Posterior vena cava (tissue), 2 donors: ENCODE data around the gene NR1D2. TPM values are rescaled to one million over a fixed set of nuclear protein-coding genes. Genes with fewer than 3 reads are reported as not detected.
"Not testable (repeated sequence)": the region's sequence is repeated elsewhere in the genome, so short reads cannot be mapped to it uniquely, and the experiment has no call there.

ENCODE experiments used
- DNase-seq: peaks from one replicate; pipeline ENCODE4 v3.0.0-alpha.2; 2020; ENCODE audit warnings: low spot score
- intact Hi-C, 2 donors: fragments of 100-400 bp; cut with DNase I; formaldehyde crosslinking; loops; one replicate each; pipeline versions ENCODE4 v1.14.1 to v1.14.2; 2022 to 2023
- long read RNA-seq, 2 donors: library from polyadenylated mRNA; unstranded; transcript quantifications; one replicate each; pipeline ENCODE4 v2.0.0, GENCODE V29; 2020 to 2021
- total RNA-seq, 2 donors: library from RNA; stranded (reverse); fragmentation: NEBNext Ultra II Directional; extraction: Animal tissue kit (Norgen Biotek cat#: 25700); gene quantifications; one replicate each; pipeline ENCODE4 v1.2.1, GENCODE V29; 2021
- donor health status: DM: yes; HTN: yes; CAD: no.
- donor health status: DM: yes; HTN: yes; CAD: no.

The NR1D2 gene
- 10 to 100 TPM; 28.9 to 31.5 TPM for total RNA-seq
- long read RNA-seq, donor 1, full-length matches to known transcripts: 13 of 17 reads
- long read RNA-seq, donor 1, partial matches to known transcripts: 4 of 17 reads
- long read RNA-seq, donor 1, other reads (novel, unspliced or antisense): 0 of 17 reads
- long read RNA-seq, donor 2, partial matches to known transcripts: 1 of 2 reads
- long read RNA-seq, donor 2, other reads (novel, unspliced or antisense): 1 of 2 reads

- intact Hi-C loops: no loop called here
- peak; percentile 93 for DNase-seq
Measured at GRCh38 chr3:23944861-23945662, at the start of gene NR1D2. NR1D2 (plus strand) TSS chr3:23945286; CDS start chr3:23945579, 293 bp downstream.

- intact Hi-C loops: no loop called here
- DNase-seq: no peak
Measured at GRCh38 chr3:23900744-23901143, 44.3 kb upstream of the NR1D2 start.

DNA sequence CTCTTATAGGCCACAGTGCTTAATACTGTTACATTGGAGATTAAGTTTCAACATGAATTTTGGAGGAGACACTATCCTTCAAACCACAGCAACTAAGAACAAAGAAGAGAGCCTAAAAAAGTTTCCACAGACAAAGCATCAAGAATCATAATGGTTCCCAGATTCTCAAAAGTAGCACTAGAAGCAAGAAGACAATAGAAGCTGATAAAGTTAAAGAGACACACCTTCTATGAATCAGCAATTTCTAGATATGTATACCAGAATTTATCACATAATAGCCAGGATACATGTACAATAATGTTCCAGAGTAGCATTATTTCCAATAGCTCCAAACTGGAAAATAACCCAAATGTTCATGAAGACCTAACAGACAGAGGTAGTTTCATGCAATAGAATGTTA lies 40.5 kb upstream of the NR1D2 start:
- no peak for DNase-seq
- intact Hi-C loops: no loop called here

GRCh38 chr3:23909341-23909740 lies 35.7 kb upstream of the NR1D2 start:
- intact Hi-C loops: no loop called here
- no peak for DNase-seq

DNA sequence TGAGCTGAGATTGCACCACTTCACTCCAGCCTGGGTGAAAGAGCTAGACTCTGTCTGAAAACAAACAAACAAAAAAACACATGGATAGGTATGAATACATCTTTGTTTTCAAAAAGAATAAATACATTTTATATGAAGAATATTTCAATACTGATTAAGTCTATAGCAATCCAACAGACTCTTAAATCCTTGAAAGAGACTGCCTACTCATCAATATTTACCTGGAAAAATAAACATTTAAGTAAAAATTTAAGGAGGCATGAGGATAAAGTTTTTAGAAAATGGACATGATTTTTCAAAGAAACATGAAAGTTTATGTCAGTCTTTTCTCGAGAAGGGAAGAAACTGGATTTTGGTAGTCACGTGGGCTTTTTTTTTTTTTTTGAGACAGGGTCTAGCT lies 33.7 kb upstream of the NR1D2 start:
- DNase-seq: no peak
- intact Hi-C loops: no loop called here

- DNase-seq, intact Hi-C loops: not testable (repeated sequence)
Measured at GRCh38 chr3:23912335-23912734, 32.8 kb upstream of the NR1D2 start.

DNA sequence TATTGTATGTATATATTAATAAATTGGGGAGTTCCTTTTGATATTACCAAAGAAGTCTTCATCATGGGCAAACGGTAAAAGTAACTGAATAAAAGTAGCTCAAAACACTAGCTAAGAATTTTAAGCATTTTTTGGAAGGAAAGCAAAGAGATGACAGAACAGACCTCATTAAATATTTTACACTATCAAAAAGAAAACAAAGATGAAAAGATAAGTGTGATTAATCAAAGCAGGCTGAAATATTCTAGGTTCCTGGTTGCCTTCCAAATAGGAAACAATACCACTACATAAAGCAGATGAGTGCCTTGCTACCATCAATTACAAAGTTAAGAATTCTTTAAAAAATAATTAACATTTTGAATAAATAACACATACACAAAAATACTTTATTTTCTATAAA lies 31.9 kb upstream of the NR1D2 start:
- intact Hi-C loops: no loop called here
- no peak for DNase-seq

DNA sequence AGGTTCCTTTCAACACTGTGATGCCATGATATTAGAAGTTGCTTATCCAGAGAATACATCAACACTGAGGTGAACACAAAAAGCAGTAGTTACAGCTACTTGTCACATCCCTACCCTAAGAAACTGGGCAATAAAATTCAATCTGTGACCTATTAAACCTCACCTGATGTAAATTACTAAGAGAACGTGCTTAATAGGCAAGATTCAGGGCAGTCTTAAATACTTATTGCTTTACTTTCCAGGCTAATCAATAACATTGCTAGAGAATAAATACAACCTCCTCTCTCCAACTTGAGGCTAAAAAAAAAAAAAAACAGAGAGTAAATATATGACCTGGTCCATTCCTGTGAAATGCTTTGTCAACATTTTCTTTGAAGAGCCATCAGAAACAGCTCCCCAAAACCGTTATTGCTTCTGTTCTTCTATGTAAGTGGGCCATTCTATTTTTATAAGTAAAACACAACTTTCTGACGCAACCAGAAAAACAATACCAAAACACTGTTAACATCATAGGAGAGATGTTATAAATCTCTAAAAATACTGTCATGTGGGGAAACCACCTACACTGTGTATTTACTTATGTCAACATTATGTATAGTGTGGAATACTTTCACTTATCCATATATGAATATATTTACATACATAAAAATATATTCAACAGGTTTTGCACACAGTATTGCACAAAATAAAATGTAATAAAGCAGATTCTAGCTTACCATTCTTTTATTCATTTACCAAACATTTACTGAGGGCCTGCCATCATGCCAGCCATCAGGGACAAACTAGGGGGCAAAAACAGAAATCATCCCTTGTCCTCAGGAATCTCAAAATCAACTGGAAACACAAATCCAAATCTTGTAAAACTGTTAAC lies 31.0 kb upstream of the NR1D2 start:
- DNase-seq: no peak
- intact Hi-C loops: no loop called here

- intact Hi-C loops: no loop called here
- no peak for DNase-seq
Measured at GRCh38 chr3:23915537-23916108, 29.5 kb upstream of the NR1D2 start.

- intact Hi-C loops: no loop called here
- peak; percentile 81 for DNase-seq
Measured at GRCh38 chr3:23916152-23916885, 28.8 kb upstream of the NR1D2 start.

DNA sequence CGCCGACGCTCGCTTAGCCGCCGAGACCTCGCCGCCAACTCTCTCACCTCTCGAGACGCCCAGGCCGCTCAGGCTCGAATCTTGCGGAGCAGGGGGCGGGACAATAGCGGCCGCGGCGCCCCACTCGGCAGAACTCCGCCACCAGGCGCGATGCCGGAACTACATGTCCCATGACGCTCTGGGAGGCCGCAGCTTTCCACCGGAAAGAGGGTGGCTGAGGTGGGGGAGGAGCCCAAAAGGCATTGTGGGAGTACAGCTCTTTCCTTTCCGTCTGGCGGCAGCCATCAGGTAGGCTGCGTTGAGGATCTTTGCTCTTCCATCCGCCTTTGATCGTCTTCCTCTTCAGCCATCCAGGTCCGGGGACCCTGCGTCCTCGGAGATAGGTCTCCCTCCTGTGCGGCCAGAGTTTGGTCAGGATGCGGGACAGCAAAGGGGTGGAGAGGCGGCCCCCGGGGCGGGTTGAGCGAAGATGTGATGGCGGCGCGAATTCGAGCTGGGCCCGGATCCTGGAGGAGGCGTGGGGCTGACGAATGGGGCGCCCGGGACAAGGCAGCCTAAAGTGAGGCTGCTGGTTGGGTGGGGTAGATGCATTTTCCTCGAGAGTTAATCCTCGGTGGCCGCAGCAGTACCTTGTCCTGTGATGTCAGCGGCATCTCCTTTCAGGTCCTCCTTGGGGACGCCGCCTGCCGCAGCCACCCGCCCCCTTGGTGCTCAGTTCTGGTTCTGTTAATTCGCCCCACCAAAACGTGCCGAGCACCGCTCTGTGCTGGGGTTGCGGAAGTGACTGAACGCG lies 28.0 kb upstream of the NR1D2 start, which contains the start of the genes NKIRAS1 and RPL15:
NKIRAS1 (minus strand) TSS at position 105 of the 793 bp plus-strand sequence. CDS start 6,086 bp downstream, outside the sequence.
RPL15 (plus strand) TSS at position 247 of the 793 bp plus-strand sequence. CDS start 728 bp downstream, outside the sequence.
- peak; percentile 99 for DNase-seq
- intact Hi-C loops: no loop called here

DNA sequence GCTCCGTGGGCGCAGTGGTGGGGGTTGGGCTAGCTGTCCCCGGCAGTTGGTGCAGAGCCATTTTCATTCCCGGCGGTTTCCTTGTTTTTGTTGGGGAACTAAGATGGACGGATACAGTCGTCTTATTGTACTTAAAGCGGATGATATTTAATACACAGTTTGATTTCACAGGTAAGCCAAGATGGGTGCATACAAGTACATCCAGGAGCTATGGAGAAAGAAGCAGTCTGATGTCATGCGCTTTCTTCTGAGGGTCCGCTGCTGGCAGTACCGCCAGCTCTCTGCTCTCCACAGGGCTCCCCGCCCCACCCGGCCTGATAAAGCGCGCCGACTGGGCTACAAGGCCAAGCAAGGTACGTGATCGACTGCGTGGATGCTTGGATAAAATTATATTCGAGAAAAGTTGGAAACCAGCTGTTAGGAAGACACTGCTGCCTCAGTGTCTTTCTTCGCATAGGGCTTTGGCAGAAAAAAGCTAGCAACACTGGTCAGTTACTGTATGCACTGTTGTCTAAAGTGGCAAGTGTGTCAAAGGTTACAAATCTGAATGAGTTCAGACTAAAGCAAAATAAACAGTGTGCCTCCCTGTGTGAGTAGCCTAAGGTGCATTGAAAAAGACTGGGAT lies 27.3 kb upstream of the NR1D2 start:
- DNase-seq, intact Hi-C loops: not testable (repeated sequence)

GRCh38 chr3:23918331-23918730 lies 26.8 kb upstream of the NR1D2 start:
- intact Hi-C loops, DNase-seq: not testable (repeated sequence)

- DNase-seq: no peak
- intact Hi-C loops: no loop called here
Measured at GRCh38 chr3:23919628-23920027, 25.5 kb upstream of the NR1D2 start.

DNA sequence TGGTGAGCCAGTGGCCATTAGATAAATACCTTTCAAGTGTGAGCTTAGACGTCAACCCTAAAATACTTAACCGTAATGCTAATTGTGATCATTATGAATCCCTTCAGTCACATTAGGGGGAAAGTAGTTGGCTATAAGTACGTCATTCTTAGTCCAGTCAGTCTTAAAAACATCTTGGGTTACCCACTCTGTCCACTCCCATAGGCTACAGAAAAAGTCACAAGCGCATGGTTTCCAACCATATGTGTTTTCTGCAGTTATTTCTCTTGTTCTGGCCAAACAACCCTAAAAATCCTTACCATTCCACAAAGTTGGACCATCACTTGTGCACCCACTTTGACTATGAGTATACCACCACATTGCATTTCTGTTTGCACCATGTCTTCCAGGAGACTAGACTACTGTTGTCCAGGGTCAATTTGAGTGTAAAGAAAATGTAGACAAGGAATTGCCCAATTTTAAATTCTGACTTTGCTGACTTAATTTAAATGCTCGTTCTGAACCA lies 24.9 kb upstream of the NR1D2 start:
- intact Hi-C loops: no loop called here
- DNase-seq: no peak

DNA sequence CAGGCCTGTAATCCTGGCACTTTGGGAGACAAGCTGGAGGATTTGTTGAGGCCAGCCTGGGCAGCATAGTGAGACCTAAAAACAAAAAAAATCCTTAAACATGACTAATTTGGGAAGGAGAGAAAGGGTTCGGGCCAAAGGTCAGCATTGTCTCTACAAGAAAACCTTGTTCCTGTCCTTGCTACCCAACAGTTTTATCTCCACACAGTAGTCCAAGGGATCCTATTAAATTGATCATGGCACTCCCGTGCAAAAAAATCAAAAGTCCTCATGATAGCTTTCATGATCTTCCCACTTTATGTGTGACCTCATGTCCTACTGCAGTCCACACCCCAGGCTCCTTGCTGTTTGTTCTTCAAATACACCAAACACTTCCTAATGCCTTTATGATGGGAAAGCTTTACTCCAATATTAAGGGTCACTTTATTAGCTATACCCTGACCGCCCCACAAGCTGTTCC lies 24.0 kb upstream of the NR1D2 start:
- intact Hi-C loops: no loop called here
- DNase-seq: no peak

DNA sequence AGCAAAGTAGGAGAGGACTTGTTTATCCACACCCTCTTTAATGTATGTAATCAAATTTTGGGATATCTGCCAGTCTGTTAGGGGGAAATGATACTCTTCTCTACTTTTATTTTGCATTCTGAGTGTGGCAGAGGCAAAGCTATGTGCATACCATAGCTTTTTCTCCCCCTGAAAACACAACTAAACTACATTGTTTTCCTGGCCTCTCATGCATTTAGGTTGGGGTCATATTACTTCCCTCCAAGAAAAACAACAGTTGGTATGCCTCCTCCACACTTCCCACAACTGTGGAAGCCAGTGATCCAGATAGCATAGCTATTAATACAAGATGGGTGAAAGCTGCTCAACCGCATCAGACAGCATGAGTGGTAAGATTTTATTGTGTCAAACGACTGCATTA lies 21.3 kb upstream of the NR1D2 start:
- intact Hi-C loops: no loop called here
- DNase-seq: no peak
